VCaP (cell line): ENCODE measurements around the gene STPG2.

Experiments
- H3K27ac ChIP-seq: fragments of 450-650 bp; 2 replicates; pipeline ENCODE4 v1.5.1; 2017
- CTCF ChIP-seq: fragments of 450-650 bp; conservative IDR thresholded peaks from 2 replicates; pipeline ENCODE4 v1.5.1; 2017; ENCODE audit warnings: mild to moderate bottlenecking, moderate library complexity

The STPG2 gene

DNA sequence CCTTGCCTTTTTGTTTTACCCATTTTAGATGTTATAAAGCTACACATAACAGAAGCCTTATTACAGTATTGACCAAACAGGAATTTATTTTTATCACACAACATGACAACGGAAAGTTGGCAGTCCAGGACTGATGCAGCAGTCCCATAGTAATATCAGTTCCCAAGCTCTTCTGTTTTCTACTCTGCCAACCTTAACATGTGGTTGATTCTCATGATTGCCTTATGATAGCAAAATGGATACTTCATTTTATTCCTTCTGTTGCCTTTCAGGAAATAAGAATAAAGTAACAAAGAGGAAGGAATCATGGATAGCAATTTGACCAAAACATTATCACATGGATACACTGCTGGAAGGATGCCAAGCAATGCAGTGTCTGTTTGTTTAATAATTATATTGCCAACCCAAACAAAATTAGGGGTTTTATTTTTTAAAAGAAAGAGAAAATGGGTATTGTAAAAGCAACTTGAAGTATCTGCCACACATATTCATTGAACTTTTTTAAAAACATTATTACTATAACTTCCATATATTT, 275.7 kb downstream of the STPG2 start:
- no peak for TF ChIP-seq CTCF
- H3K27ac ChIP-seq: peak overlapping the region; percentile 87

- peak overlapping the region; percentile 87 for H3K27ac ChIP-seq
- TF ChIP-seq CTCF: no peak
Observed at GRCh38 chr4:97866821-97867556, 276.3 kb downstream of the STPG2 start.

DNA sequence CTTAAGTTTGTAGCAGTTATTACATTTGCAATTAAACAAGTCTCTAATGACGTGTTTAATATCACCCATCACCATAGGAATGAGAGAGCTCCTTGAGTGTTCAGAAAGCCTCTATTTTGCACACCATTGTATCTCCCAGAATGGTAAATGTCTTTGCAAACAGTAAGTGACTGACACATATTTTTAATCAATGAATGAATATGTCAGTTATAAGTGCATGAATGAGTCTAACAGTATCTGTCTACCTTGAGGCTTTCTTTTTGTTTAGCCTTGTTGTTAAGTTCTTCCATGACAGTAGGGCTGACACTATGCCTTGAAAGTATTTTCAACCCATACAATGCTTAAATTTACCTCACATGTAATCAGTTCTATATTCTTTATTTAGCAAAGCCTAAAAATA, 292.2 kb downstream of the STPG2 start:
- no peak for TF ChIP-seq CTCF
- H3K27ac ChIP-seq: no peak overlapping the region

- TF ChIP-seq CTCF: no peak
- no peak overlapping the region for H3K27ac ChIP-seq
Observed at GRCh38 chr4:97845758-97846157, 297.5 kb downstream of the STPG2 start.

DNA sequence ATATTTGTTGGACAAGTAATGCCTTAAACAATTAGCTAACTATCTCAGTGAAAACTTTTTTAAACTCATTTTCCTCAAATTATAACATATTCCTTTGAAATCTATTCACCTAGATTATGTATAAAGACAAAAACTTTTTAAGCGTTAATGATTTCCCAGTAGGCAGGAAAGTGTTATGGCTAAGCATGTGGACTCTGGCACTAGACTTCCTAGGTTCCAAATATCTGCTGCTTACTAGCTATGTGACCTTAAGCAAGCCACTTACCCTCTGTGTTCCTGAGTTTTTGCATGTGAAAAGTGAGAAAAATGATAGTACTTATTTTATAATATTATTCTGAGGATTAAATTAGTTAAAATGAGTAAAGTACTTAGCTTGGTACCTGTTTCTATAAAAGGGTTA, 301.8 kb downstream of the STPG2 start:
- no peak for TF ChIP-seq CTCF
- H3K27ac ChIP-seq: no peak overlapping the region

DNA sequence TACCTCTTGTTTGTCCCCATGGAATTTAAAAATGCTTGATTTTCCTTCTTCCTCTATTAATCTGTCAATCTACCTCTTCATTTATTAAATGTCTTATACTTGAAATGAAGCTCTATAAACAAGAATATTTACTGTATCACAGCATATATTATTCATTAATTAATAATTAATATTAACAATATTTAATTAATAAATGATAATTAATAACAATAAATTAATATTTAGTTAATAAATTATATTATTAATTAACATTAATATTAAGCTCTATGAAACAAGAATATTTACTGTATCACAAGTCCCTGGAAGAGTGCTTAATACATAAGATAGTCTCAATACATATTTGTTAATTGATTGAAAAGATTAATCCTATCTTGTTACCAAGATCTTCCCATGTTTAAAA, 306.6 kb downstream of the STPG2 start:
- no peak for TF ChIP-seq CTCF
- no peak overlapping the region for H3K27ac ChIP-seq

- H3K27ac ChIP-seq: no peak overlapping the region
Observed at GRCh38 chr4:97828646-97829045, 314.6 kb downstream of the STPG2 start.

More at GRCh38 chr4:97828646-97829045, 314.6 kb downstream of the STPG2 start:
- no peak for TF ChIP-seq CTCF
